Karpas-422 (cell line): ENCODE results near the gene LILRA6. TPM values are rescaled to one million over a fixed set of nuclear protein-coding genes. Genes with fewer than 3 reads are reported as not detected.
"Not testable (repeated sequence)": the region's sequence is repeated elsewhere in the genome, so short reads cannot be mapped to it uniquely, and the experiment has no call there.

Experiments
- DNase-seq: peaks from one replicate; pipeline ENCODE4 v3.0.0-alpha.2; 2015
- H2AFZ ChIP-seq: fragments of 200-600 bp; sonication (generic); 2 replicates; pipeline ENCODE4 v1.6.1; 2014; ENCODE audit warnings: antibody characterized with exemption, low read length, mixed read lengths
- H3K27ac ChIP-seq: fragments of 200-600 bp; sonication (generic); 2 replicates; pipeline ENCODE4 v1.5.1; 2014; ENCODE audit warnings: mild to moderate bottlenecking, low read length, moderate library complexity
- H3K27me3 ChIP-seq: fragments of 200-600 bp; sonication (generic); 2 replicates; pipeline ENCODE4 v1.6.1; 2014; ENCODE audit warnings: low read length, mixed read lengths
- H3K36me3 ChIP-seq: fragments of 200-600 bp; sonication (generic); 2 replicates; pipeline ENCODE4 v1.6.1; 2014; ENCODE audit warnings: low read length, mixed read lengths; ENCODE audit not compliant: insufficient read depth
- H3K4me1 ChIP-seq: fragments of 200-600 bp; sonication (generic); 2 replicates; pipeline ENCODE4 v1.6.1; 2014; ENCODE audit warnings: mild to moderate bottlenecking, low read length, mixed read lengths
- H3K4me2 ChIP-seq: fragments of 200-600 bp; sonication (generic); 2 replicates; pipeline ENCODE4 v1.6.1; 2014; ENCODE audit warnings: low read length, low read depth, mild to moderate bottlenecking; ENCODE audit not compliant: poor library complexity, severe bottlenecking
- H3K4me3 ChIP-seq: fragments of 200-600 bp; sonication (generic); 2 replicates; pipeline ENCODE4 v1.5.1; 2014; ENCODE audit warnings: mild to moderate bottlenecking, antibody characterized with exemption, low read length, mixed read lengths
- H3K79me2 ChIP-seq: fragments of 200-600 bp; sonication (generic); 2 replicates; pipeline ENCODE4 v1.6.1; 2014; ENCODE audit warnings: mild to moderate bottlenecking, low read length, mixed read lengths
- H3K9ac ChIP-seq: fragments of 200-600 bp; sonication (generic); 2 replicates; pipeline ENCODE4 v1.6.0; 2014; ENCODE audit warnings: low read length
- H3K9me2 ChIP-seq: fragments of 200-600 bp; sonication (generic), shearing (Covaris generic); replicated peaks from 2 replicates; pipeline ENCODE4 v1.6.0; 2014; ENCODE audit warnings: mild to moderate bottlenecking, low read length, moderate library complexity; ENCODE audit not compliant: insufficient read depth
- H3K9me3 ChIP-seq: fragments of 300-700, 200-600 bp; sonication (generic); 2 replicates; pipeline ENCODE4 v1.6.1; 2014; ENCODE audit warnings: low read length, mixed read lengths
- H4K20me1 ChIP-seq: fragments of 200-600 bp; sonication (generic); 2 replicates; pipeline ENCODE4 v1.6.1; 2014; ENCODE audit warnings: mild to moderate bottlenecking, antibody characterized with exemption, low read length, low read depth; ENCODE audit not compliant: insufficient read depth
- total RNA-seq: library from RNA; depleted of rRNA; stranded (reverse); fragments of >200 nt; shearing (Covaris generic); gene quantifications from 2 replicates; pipeline ENCODE4 v1.2.3, GENCODE V29; 2014; ENCODE audit warnings: low replicate concordance

Gene LILRA6
- total RNA-seq, 1 experiment from 2014 or later = not detected

DNA sequence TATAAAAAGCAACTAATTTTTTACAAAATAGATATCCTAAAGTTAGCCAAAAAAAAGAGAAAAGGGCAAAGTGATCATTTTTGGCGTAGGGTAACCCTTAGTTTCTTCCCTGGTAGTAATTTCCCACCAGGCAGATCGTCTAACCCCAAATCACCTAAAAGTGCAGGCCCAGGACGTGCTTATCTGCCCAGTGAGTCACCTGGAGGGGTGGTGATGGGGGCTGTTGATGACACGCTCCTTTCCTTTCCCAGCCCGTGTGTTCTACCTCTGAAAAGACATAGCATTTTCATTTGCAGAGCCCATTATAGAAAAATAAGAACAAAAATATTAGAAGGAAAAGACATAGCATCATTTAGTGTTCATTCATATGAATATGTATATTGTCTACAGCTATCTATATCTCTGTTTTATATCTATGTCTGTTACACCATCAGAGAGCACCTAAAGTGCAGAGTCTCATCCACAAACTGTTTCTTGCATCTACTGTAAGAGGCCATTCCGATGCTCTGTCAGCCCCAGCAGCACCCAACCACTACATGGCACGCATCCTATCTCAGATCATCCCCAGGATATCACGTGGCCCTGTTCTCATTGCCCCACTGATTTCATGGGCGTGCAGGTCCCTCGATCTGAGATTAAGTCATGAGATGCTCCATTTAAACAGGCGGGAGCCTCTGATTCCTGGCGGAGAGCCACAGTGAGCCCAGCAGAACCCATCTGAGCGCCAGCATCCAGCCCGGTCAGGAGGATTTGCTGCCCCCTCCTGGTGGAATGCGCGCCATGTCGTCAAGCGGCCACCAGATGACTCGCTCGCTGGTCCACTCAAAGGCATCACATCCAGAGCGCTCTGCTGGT, 11.3 kb downstream of the LILRA6 start:
- H4K20me1 ChIP-seq = no peaks in the 10 kb centered on the region
- H3K9ac ChIP-seq = peak overlapping the region; percentile 28; the same call in 1 of the 2 replicates
- no peak overlapping the region for H2AFZ ChIP-seq
- no peaks in the 10 kb centered on the region for H3K36me3 ChIP-seq
- no peaks in the 10 kb centered on the region for H3K9me2 ChIP-seq
- no peak overlapping the region for H3K4me2 ChIP-seq
- H3K79me2 ChIP-seq = no peaks in the 10 kb centered on the region
- H3K4me1 ChIP-seq = no peaks in the 10 kb centered on the region
- DNase-seq = peak; percentile 95
- no peak overlapping the region for H3K27ac ChIP-seq
- no peaks in the 10 kb centered on the region for H3K27me3 ChIP-seq
- no peaks in the 10 kb centered on the region for H3K9me3 ChIP-seq
- no peak overlapping the region for H3K4me3 ChIP-seq

DNA sequence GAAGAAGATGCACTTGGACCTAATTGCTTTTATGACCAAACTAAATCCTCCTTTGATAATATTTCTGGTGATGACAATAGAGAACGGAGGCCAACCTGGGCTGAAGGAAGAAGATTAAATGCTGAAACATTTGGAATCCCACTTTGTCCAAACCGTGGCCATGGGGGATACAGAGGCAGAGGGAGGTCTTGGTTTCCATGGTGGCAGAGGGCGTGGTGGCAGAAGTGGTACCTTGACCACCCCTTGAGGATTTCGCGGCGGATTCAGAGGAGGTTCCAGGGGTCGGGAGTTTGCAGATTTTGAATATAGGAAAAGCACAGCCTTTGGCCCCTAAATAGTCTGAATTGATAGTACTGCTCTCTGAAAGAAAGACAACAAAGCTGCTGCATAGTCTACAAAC, 12.6 kb downstream of the LILRA6 start:
- Histone ChIP-seq H3K4me3 (no peak overlapping the region), H3K27ac (no peak overlapping the region), H3K4me1 (no peaks in the 10 kb centered on the region), H3K9ac (no peak overlapping the region), H3K9me3 (no peaks in the 10 kb centered on the region), H3K4me2 (no peak overlapping the region), H3K9me2 (no peaks in the 10 kb centered on the region), H3K27me3 (no peaks in the 10 kb centered on the region), H4K20me1 (no peaks in the 10 kb centered on the region), H2AFZ (no peak overlapping the region), H3K79me2 (no peaks in the 10 kb centered on the region), H3K36me3 (no peaks in the 10 kb centered on the region)
- DNase-seq = no peak

DNA sequence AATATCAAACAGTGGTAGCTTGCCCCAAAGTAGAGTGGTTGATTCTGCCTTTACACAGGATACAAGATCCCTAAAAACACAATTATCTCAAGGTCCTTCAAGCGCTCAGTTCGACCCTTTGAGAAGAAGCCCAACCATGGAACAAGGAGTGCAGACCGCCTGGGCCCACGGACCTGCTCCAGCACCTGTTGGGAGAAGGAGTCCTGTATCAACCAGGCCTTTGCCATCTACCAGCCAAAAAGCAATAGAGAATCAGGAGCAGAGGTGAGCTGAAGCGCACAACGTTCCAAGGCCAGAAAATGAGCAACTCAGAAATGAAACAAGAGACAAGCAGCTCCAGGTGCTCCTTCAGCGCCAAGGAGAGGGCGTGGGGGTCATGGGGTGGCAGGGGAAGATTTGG, 13.4 kb downstream of the LILRA6 start:
- no peak overlapping the region for H2AFZ ChIP-seq
- no peak overlapping the region for H3K27ac ChIP-seq
- H3K79me2 ChIP-seq = no peaks in the 10 kb centered on the region
- H4K20me1 ChIP-seq = no peaks in the 10 kb centered on the region
- H3K9me2 ChIP-seq = no peaks in the 10 kb centered on the region
- H3K4me2 ChIP-seq = no peak overlapping the region
- no peaks in the 10 kb centered on the region for H3K27me3 ChIP-seq
- no peak overlapping the region for H3K9ac ChIP-seq
- DNase-seq = no peak
- no peak overlapping the region for H3K4me3 ChIP-seq
- no peaks in the 10 kb centered on the region for H3K9me3 ChIP-seq
- no peaks in the 10 kb centered on the region for H3K36me3 ChIP-seq
- H3K4me1 ChIP-seq = no peaks in the 10 kb centered on the region

DNA sequence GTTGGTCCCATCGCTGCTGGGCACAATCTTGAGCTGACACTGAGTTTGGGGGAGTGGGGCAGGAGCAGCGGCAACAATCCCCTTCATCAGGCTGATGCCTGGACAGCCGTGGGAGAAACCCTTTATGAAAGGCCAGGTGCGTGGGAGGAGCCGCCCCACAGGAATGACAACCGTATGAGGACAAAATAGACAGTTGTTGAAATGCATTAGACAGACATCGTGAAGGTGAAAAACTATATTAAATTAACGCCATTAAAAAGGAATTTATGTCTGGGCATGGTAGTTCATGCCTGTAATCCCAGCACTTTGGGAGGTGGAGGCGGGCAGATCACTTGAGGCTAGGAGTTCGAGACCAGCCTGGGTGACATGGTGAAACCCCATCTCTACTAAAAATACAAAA, 18.0 kb downstream of the LILRA6 start:
- H3K9ac ChIP-seq, H3K4me1 ChIP-seq, H3K4me3 ChIP-seq, DNase-seq, H4K20me1 ChIP-seq, H3K9me3 ChIP-seq, H3K4me2 ChIP-seq, H3K36me3 ChIP-seq, H3K27ac ChIP-seq, H3K9me2 ChIP-seq, H3K27me3 ChIP-seq, H3K79me2 ChIP-seq, H2AFZ ChIP-seq: not testable (repeated sequence)

DNA sequence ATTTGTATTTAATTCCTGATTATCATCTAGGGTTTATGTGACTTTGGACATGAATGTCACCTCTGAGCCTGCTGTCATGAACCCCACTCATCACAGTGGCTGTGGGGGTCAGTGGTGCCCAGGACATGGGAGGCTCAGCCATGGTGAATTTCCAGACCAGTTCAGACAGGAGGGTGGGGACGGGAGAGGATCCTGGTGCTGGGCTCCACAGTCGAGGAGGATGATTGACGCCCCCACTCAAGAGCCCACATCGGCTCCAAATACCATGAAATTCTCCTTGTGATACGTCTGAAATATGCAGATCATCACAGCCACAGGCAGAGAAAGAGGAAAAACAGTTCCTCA, 18.7 kb downstream of the LILRA6 start:
- H3K27me3 ChIP-seq, H2AFZ ChIP-seq, H3K79me2 ChIP-seq, H3K4me2 ChIP-seq, DNase-seq, H3K4me3 ChIP-seq, H3K36me3 ChIP-seq, H4K20me1 ChIP-seq, H3K9me2 ChIP-seq, H3K27ac ChIP-seq, H3K9ac ChIP-seq, H3K4me1 ChIP-seq, H3K9me3 ChIP-seq: not testable (repeated sequence)

DNA sequence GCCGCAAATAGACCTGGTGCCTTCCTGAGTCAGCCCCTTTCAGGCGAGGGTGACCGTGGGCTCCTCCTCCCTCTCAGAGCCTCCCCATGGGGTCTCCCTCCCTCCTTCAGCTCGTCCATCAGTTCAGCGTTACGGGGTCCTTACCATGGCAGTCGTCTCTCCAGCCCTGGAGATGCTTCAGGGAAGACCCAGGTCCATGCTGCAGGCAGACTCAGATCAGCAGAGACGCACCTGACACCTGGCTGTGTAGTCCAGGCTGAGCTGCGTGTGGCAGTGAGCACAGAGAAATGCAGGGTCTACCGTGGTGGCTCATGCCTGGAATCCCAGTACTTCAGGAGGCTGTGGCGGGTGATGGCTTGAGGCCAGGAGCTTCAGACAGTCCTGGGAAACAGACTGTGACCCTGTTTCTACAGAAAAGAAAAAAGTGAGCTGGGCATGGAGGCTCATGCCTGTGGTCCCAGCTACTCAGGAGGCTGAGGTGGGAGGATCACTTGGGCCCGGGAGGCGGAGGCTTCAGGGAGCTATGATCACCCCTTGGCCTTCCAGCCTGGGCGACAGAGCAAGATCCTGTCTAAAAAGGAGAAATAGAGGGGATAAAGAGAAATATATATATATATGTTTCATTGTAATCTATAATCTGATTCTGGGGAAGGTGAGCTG, 19.2 kb downstream of the LILRA6 start:
- not testable (repeated sequence) for H3K9me2 ChIP-seq, H3K9me3 ChIP-seq, H3K4me3 ChIP-seq, DNase-seq, H4K20me1 ChIP-seq, H3K79me2 ChIP-seq, H3K4me1 ChIP-seq, H3K36me3 ChIP-seq, H3K27ac ChIP-seq, H3K9ac ChIP-seq, H3K27me3 ChIP-seq, H3K4me2 ChIP-seq, H2AFZ ChIP-seq

DNA sequence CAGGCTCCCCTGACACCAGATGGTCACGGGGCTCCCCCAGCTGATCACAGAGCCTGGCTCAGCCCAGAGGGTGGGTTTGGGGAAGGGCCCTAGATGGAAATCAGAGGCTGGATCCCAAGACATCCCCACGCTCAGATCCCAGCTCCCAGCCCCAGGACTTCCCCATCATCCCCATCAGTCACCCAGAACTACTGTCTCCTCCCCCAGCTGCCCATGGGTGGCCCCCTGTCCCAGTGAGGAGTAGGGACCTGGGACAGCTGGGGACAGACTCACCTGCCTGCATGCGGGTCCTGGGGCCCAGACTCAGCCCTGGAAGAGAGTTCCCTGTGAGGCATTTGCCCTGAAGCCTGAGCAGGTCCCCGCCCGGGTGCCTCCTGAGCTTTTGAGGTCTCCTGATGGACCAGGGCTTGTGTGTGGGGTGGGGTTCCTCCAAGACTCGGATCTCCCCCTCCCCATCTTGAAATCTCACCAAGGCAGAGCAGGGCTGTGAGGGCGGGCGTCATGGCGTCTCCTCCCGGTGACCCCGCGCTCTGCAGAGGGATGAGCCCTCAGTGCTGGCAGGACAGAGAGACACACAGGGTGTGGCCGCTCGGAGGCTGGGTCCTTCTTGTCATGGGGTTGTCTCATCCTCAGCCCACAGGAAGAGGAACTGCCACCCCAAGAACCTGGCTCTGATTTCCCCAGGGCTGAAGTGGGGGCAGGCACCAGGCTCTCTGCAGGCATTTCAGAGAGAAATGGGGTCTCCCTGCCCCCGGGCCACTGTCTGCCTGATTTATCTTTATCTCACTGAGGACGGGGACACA, 19.9 kb downstream of the LILRA6 start, which contains the start of gene LILRB3:
Gene LILRB3, minus strand, starts transcription at position 534 of the 803 bp plus-strand sequence. Its CDS starts 31 bp downstream, at position 503.
- H2AFZ ChIP-seq, H4K20me1 ChIP-seq, H3K27ac ChIP-seq, H3K4me3 ChIP-seq, H3K36me3 ChIP-seq, H3K9me3 ChIP-seq, DNase-seq, H3K9ac ChIP-seq, H3K4me2 ChIP-seq, H3K4me1 ChIP-seq, H3K27me3 ChIP-seq, H3K9me2 ChIP-seq, H3K79me2 ChIP-seq: not testable (repeated sequence)

DNA sequence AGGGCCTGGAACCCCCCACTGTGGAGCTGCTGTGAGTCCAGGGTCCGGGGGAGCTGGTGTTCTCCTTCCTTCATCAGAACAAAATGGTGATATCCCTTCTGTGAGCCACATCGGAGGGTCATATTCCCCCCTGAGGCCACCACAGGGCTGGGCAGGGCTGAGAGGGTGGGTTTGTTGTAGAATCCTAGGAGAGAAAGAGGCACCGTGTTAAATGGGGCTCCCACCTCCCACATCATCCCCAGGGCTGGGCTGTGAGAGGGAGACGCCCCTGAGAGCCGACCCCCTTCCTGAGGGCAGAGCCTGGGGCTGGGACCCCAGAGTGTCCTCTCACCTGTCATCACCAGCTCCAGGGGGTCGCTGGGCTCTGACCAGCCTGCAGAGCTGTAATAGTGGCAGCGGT, 20.6 kb downstream of the LILRA6 start:
- DNase-seq, H4K20me1 ChIP-seq, H3K79me2 ChIP-seq, H3K36me3 ChIP-seq, H3K9me3 ChIP-seq, H3K27ac ChIP-seq, H2AFZ ChIP-seq, H3K4me1 ChIP-seq, H3K27me3 ChIP-seq, H3K9me2 ChIP-seq, H3K9ac ChIP-seq, H3K4me3 ChIP-seq, H3K4me2 ChIP-seq: not testable (repeated sequence)
